A375 (cell line): ENCODE results near the gene TAF6L. TPM values are rescaled to one million over a fixed set of nuclear protein-coding genes. Genes with fewer than 3 reads are reported as not detected.

ENCODE experiments used
- small RNA-seq: library from RNA; depleted of rRNA; stranded (forward); fragments of <200 nt; gene quantifications from one replicate; pipeline ENCODE3, GENCODE V24; 2014
- total RNA-seq: library from RNA; depleted of rRNA; stranded (reverse); fragments of >200 nt; shearing (Covaris generic); gene quantifications from 2 replicates; pipeline ENCODE4 v1.2.3, GENCODE V29; 2014; rRNA removed

The TAF6L gene
- total RNA-seq, result 33.0 and 39.5 TPM in 2 replicates

GRCh38 chr11:62771144-62772021 is at the start of gene TAF6L:
Gene TAF6L (plus strand): TSS chr11:62771396. CDS start chr11:62775784, 4,388 bp downstream.

GRCh38 chr11:62727165-62727871 is 43.9 kb upstream of the TAF6L start, which contains the start of gene HNRNPUL2:
Gene HNRNPUL2 (minus strand): TSS chr11:62727457. CDS start chr11:62727156, 301 bp downstream.

GRCh38 chr11:62728171-62728988 is 42.8 kb upstream of the TAF6L start, which contains the start of gene TTC9C:
Gene TTC9C (plus strand): TSS chr11:62728486. CDS start chr11:62728849, 363 bp downstream.

GRCh38 chr11:62753736-62754603 is 17.2 kb upstream of the TAF6L start, which contains the start of gene ZBTB3:
Gene ZBTB3 (minus strand): TSS chr11:62754160. CDS start chr11:62753664, 496 bp downstream.

GRCh38 chr11:62787005-62787759 is 16.0 kb downstream of the TAF6L start, which contains the start of gene TMEM179B:
Gene TMEM179B (plus strand): TSS chr11:62787402. CDS start chr11:62787432, 30 bp downstream.

GRCh38 chr11:62791501-62792201 is 20.5 kb downstream of the TAF6L start, which contains the start of gene TMEM223:
Gene TMEM223 (minus strand): TSS chr11:62792006. CDS start chr11:62791994, 12 bp downstream.

GRCh38 chr11:62805076-62805892 is 34.1 kb downstream of the TAF6L start, which contains the start of gene NXF1:
Gene NXF1 (minus strand): TSS chr11:62805440. CDS start chr11:62805356, 84 bp downstream.

GRCh38 chr11:62831520-62832335 is 60.5 kb downstream of the TAF6L start, which contains the start of gene STX5:
Gene STX5 (minus strand): TSS chr11:62832051. CDS start chr11:62831243, 808 bp downstream.

GRCh38 chr11:62832336-62833234 is 61.4 kb downstream of the TAF6L start, which contains the start of gene TEX54:
Gene TEX54 (minus strand): TSS chr11:62832841.

Small RNA genes within 50 kb of the gene (small RNA-seq; reads per million reads assigned to genes)
- gene MIR6514 (not detected), gene RNU6-118P (not detected)

Other genes starting within 250 kb of the TAF6L start
- gene AHNAK, start 224.6 kb upstream of the TAF6L start, total RNA-seq, result 205 and 216 TPM in 2 replicates
- gene EEF1G, start 197.5 kb upstream of the TAF6L start, total RNA-seq, result 2,191 and 2,371 TPM in 2 replicates
- 18.9 and 28.1 TPM in 2 replicates for gene TUT1, start 179.9 kb upstream of the TAF6L start, total RNA-seq
- 153 and 165 TPM in 2 replicates for gene MTA2, start 169.5 kb upstream of the TAF6L start, total RNA-seq
- gene EML3, start 158.6 kb upstream of the TAF6L start, total RNA-seq, result 41.0 and 43.7 TPM in 2 replicates
- gene ROM1, start 158.1 kb upstream of the TAF6L start, total RNA-seq, result 8.4 and 13.0 TPM in 2 replicates
- 84.1 and 103 TPM in 2 replicates for gene B3GAT3, start 149.4 kb upstream of the TAF6L start, total RNA-seq
- 234 and 237 TPM in 2 replicates for gene GANAB, start 124.8 kb upstream of the TAF6L start, total RNA-seq
- gene INTS5, start 118.1 kb upstream of the TAF6L start, total RNA-seq, result 21.1 and 24.6 TPM in 2 replicates
- 258 and 334 TPM in 2 replicates for gene C11orf98, start 106.2 kb upstream of the TAF6L start, total RNA-seq
- 19.2 and 33.6 TPM in 2 replicates for gene CSKMT, start 106.1 kb upstream of the TAF6L start, total RNA-seq
- gene UQCC3, start 99.7 kb upstream of the TAF6L start, total RNA-seq, result 27.7 and 35.5 TPM in 2 replicates
- gene LBHD1, start 99.1 kb upstream of the TAF6L start, total RNA-seq, result 9.0 and 13.3 TPM in 2 replicates
- 306 and 324 TPM in 2 replicates for gene UBXN1, start 92.3 kb upstream of the TAF6L start, total RNA-seq
- gene LRRN4CL, start 81.9 kb upstream of the TAF6L start, total RNA-seq, result 0.21 and 0.23 TPM in 2 replicates
- gene BSCL2, start 64.0 kb upstream of the TAF6L start, total RNA-seq, result 87.7 and 115 TPM in 2 replicates
- gene GNG3, start 63.7 kb upstream of the TAF6L start, total RNA-seq, result not detected in 2 replicates
- gene HNRNPUL2, start 43.9 kb upstream of the TAF6L start, total RNA-seq, result 13.6 and 14.1 TPM in 2 replicates
- gene TTC9C, start 42.9 kb upstream of the TAF6L start, total RNA-seq, result 37.5 and 48.1 TPM in 2 replicates
- gene ZBTB3, start 17.2 kb upstream of the TAF6L start, total RNA-seq, result 5.0 and 6.7 TPM in 2 replicates
- 143 and 148 TPM in 2 replicates for gene POLR2G, start 9.8 kb upstream of the TAF6L start, total RNA-seq
- 61.4 and 91.5 TPM in 2 replicates for gene TMEM179B, start 16.0 kb downstream of the TAF6L start, total RNA-seq
- 47.6 and 57.5 TPM in 2 replicates for gene TMEM223, start 20.6 kb downstream of the TAF6L start, total RNA-seq
- 35.6 and 42.9 TPM in 2 replicates for gene NXF1, start 34.0 kb downstream of the TAF6L start, total RNA-seq
- 33.8 and 38.8 TPM in 2 replicates for gene STX5, start 60.7 kb downstream of the TAF6L start, total RNA-seq
- 1.5 TPM in 1 of 2 replicates, not detected in the other for gene TEX54, start 61.4 kb downstream of the TAF6L start, total RNA-seq
- gene WDR74, start 68.2 kb downstream of the TAF6L start, total RNA-seq, result 204 and 215 TPM in 2 replicates
- gene SLC3A2, start 109.5 kb downstream of the TAF6L start, total RNA-seq, result 739 and 838 TPM in 2 replicates
- gene CHRM1, start 150.0 kb downstream of the TAF6L start, total RNA-seq, result 0.30 and 0.56 TPM in 2 replicates
- gene SLC22A6, start 213.6 kb downstream of the TAF6L start, total RNA-seq, result not detected in 2 replicates
- gene SLC22A8, start 244.4 kb downstream of the TAF6L start, total RNA-seq, result not detected in 2 replicates